GM18499 (cell line): Measurements from ENCODE around the gene DUSP3.

ENCODE experiments used
- ATAC-seq: cut with Tn5 transposase; IDR thresholded peaks from one replicate; pipeline ENCODE4 v1.9.1; 2021; ENCODE audit warnings: moderate number of reproducible peaks; ENCODE audit not compliant: insufficient read depth, unreplicated experiment

Gene DUSP3

GRCh38 chr17:43770957-43771356, 7.8 kb downstream of the DUSP3 start:
- no peak for ATAC-seq

- no peak for ATAC-seq
Measured at GRCh38 chr17:43769859-43770258, 8.9 kb downstream of the DUSP3 start.

- no peak for ATAC-seq
Measured at GRCh38 chr17:43769426-43769825, 9.4 kb downstream of the DUSP3 start.

GRCh38 chr17:43768943-43769342, 9.8 kb downstream of the DUSP3 start:
- no peak for ATAC-seq

GRCh38 chr17:43768382-43768781, 10.4 kb downstream of the DUSP3 start:
- no peak for ATAC-seq

- ATAC-seq = no peak
Measured at GRCh38 chr17:43767713-43768059, 11.1 kb downstream of the DUSP3 start.

GRCh38 chr17:43767053-43767712, 11.6 kb downstream of the DUSP3 start:
- ATAC-seq = no peak

- no peak for ATAC-seq
Measured at GRCh38 chr17:43766413-43767052, 12.2 kb downstream of the DUSP3 start.

- no peak for ATAC-seq
Measured at GRCh38 chr17:43760254-43760852, 18.4 kb downstream of the DUSP3 start.

- ATAC-seq = no peak
Measured at GRCh38 chr17:43759836-43760235, 18.9 kb downstream of the DUSP3 start.

GRCh38 chr17:43758497-43759174, 20.1 kb downstream of the DUSP3 start, which contains the start of gene SOST:
Gene SOST (minus strand): TSS chr17:43758791. CDS start chr17:43758741, 50 bp downstream.
- ATAC-seq = no peak

GRCh38 chr17:43758086-43758485, 20.7 kb downstream of the DUSP3 start:
- ATAC-seq = no peak

- no peak for ATAC-seq
Measured at GRCh38 chr17:43757171-43757660, 21.6 kb downstream of the DUSP3 start.

- no peak for ATAC-seq
Measured at GRCh38 chr17:43756201-43756600, 22.6 kb downstream of the DUSP3 start.

GRCh38 chr17:43755389-43755875, 23.3 kb downstream of the DUSP3 start:
- ATAC-seq = no peak

- no peak for ATAC-seq
Measured at GRCh38 chr17:43754947-43755346, 23.8 kb downstream of the DUSP3 start.

- no peak for ATAC-seq
Measured at GRCh38 chr17:43753493-43754129, 25.2 kb downstream of the DUSP3 start.

GRCh38 chr17:43750153-43750552, 28.6 kb downstream of the DUSP3 start:
- no peak for ATAC-seq

GRCh38 chr17:43745541-43745940, 33.2 kb downstream of the DUSP3 start:
- ATAC-seq = no peak

GRCh38 chr17:43741636-43742035, 37.1 kb downstream of the DUSP3 start:
- no peak for ATAC-seq
